BLaER1 treated with 17β-estradiol and CSF1 and Interleukin-3, amounts not matched to agents 10 nM and 100 nM (cell line): Measurements from ENCODE around the gene NHLRC2.
"Not testable (repeated sequence)": the region's sequence is repeated elsewhere in the genome, so short reads cannot be mapped to it uniquely, and the experiment has no call there.

Experiments
- H3K27ac ChIP-seq, 11 experiments: shearing (Covaris generic); formaldehyde crosslinking; 2 replicates each; pipeline ENCODE4 v1.8.1; 2022
- H3K27me3 ChIP-seq, 11 experiments: shearing (Covaris generic); formaldehyde crosslinking; 2 replicates each; pipeline ENCODE4 v1.8.1; 2022
- H3K36me3 ChIP-seq, 11 experiments: shearing (Covaris generic); formaldehyde crosslinking; 2 replicates each; pipeline ENCODE4 v1.8.1; 2022
- H3K4me1 ChIP-seq, 10 experiments: shearing (Covaris generic); formaldehyde crosslinking; 2 replicates each; pipeline ENCODE4 v1.8.1; 2022
- H3K4me2 ChIP-seq, 11 experiments: shearing (Covaris generic); formaldehyde crosslinking; 2 replicates each; pipeline ENCODE4 v1.8.1; 2022
- H3K4me3 ChIP-seq, 10 experiments: shearing (Covaris generic); formaldehyde crosslinking; 2 replicates each; pipeline ENCODE4 v1.8.1; 2022
- H3K9ac ChIP-seq, 11 experiments: shearing (Covaris generic); formaldehyde crosslinking; 2 replicates each; pipeline ENCODE4 v1.8.1; 2022
- H3K9me3 ChIP-seq, 11 experiments: shearing (Covaris generic); formaldehyde crosslinking; replicated peaks in 1 of 11; 2 replicates each; pipeline ENCODE4 v1.8.1; 2022
- H4K20me1 ChIP-seq, 11 experiments: shearing (Covaris generic); formaldehyde crosslinking; 2 replicates each; pipeline ENCODE4 v1.8.1; 2022
- Cebpa-rat ChIP-seq, 11 experiments: shearing (Covaris generic); IDR thresholded peaks; 2 replicates each; pipeline ENCODE4 v1.8.1; 2022

Gene NHLRC2

DNA sequence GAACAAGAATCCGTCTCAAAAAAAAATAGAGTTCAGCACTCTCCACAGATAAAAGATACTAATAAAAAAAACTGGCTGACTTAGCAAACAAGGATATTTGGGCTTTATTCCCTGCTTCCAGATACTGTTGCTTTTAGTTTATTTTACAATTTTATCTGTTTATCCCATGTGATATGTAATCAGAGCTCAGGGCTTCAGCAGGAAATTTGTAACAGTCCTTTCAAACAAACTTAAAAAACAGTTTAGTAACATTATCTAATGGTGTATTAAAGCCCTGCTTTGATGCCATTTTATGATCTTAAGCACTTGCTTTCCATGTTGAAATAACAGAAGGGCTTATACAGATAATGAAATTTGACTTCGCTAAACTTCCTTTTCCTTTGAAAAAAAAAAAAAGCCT is 28.7 kb upstream of the NHLRC2 start:
- H3K27ac ChIP-seq = no peak overlapping the region
- no peaks in the 10 kb centered on the region for H3K4me1 ChIP-seq
- no peak for TF ChIP-seq Cebpa-rat (IDR thresholded peaks at IDR 0.05)

GRCh38 chr10:113828567-113828966 is 25.9 kb upstream of the NHLRC2 start:
- H3K9ac ChIP-seq, H4K20me1 ChIP-seq, H3K27ac ChIP-seq, H3K4me1 ChIP-seq, H3K27me3 ChIP-seq, H3K36me3 ChIP-seq: not testable (repeated sequence)
- Histone ChIP-seq H3K4me2 (0 out of 22 replicates have a peak overlapping the region, but pooled peaks of 1 of the 11 experiments have one; percentile 1), H3K9me3 (peaks cover 13 to 50% (median 39%) of the 10 kb centered on the region in 11 experiments), H3K4me3 (peak overlapping the region in 1 of 10 experiments; percentile 10; a peak in 1 of 20 replicates)

More for the DNA sequence above, 28.7 kb upstream of the NHLRC2 start:
- Histone ChIP-seq H4K20me1 (no peaks in the 10 kb centered on the region), H3K9me3 (peaks cover 13 to 50% (median 39%) of the 10 kb centered on the region in 11 experiments), H3K4me2 (no peak overlapping the region), H3K27me3 (no peaks in the 10 kb centered on the region), H3K36me3 (no peaks in the 10 kb centered on the region), H3K9ac (no peak overlapping the region), H3K4me3 (no peak overlapping the region)

DNA sequence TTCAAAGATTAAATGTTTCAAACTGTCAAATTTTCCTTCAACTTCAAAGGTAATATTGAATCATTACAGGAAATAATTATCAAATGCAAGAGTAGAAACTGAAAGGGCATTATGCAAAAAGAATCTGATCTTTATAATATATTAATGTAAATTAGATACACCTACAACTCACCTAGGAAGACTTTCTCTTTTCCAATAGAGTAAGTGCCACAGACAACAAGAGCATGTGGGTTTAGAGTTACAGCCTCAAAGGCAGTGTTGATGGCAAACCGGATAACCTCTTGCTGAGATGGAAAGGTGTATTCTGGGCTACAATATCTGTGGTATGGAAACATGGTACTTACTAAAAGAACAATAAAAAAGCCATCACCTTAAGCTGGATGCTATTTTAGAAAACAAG is 12.3 kb upstream of the NHLRC2 start:
- Histone ChIP-seq H3K4me2 (no peak overlapping the region), H3K27ac (no peak overlapping the region), H3K9me3 (no peaks in the 10 kb centered on the region), H4K20me1 (no peaks in the 10 kb centered on the region), H3K4me3 (no peak overlapping the region), H3K27me3 (no peaks in the 10 kb centered on the region), H3K9ac (no peak overlapping the region), H3K4me1 (peaks cover 6 to 13% (median 9%) of the 10 kb centered on the region in 10 experiments; a peak in 19 of 20 replicates), H3K36me3 (peaks cover 0 to 31% (median 3%) of the 10 kb centered on the region in 11 experiments; a peak in 8 of 22 replicates)
- TF ChIP-seq Cebpa-rat (IDR thresholded peaks at IDR 0.05) = no peak

DNA sequence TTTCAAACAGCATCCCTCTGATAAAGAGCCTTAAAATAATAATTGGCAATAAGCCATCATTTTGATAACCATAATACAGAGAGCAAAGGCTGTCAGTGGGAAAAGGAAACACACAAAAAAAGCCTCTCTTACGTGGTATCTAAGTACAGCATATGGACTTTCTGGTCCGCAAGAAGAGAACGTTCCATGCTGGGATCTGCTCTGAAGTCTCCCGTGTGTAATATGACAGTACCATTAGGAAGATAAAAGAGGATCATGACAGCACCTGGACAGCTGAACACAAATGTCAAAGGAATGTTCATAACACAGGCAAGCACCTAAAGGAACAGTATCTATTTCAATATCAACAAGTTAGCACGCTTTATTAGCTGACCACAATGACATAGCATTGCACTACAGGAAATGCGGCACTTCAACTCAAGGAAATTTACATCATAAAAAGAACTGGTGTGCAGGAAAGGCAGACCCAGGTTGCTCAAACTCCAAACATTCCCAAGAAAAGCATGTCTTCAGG is 10.4 kb upstream of the NHLRC2 start:
- Histone ChIP-seq H3K4me1 (peaks cover 6 to 13% (median 9%) of the 10 kb centered on the region in 10 experiments; a peak in 19 of 20 replicates), H3K4me2 (peak overlapping the region; percentile 14 to 77 (median 42); a peak in 19 of 22 replicates), H4K20me1 (no peaks in the 10 kb centered on the region), H3K36me3 (peaks cover 0 to 31% (median 3%) of the 10 kb centered on the region in 11 experiments; a peak in 8 of 22 replicates), H3K27ac (no peak overlapping the region), H3K4me3 (no peak overlapping the region), H3K27me3 (no peaks in the 10 kb centered on the region), H3K9me3 (no peaks in the 10 kb centered on the region), H3K9ac (no peak overlapping the region)
- TF ChIP-seq Cebpa-rat (IDR thresholded peaks at IDR 0.05) = no peak

- Histone ChIP-seq H3K36me3 (peaks cover 0 to 15% (median 0%) of the 10 kb centered on the region in 11 experiments; a peak in 8 of 22 replicates), H3K27ac (no peak overlapping the region), H3K27me3 (no peaks in the 10 kb centered on the region), H3K4me2 (no peak overlapping the region), H3K4me1 (peaks cover 6 to 13% (median 9%) of the 10 kb centered on the region in 10 experiments; a peak in 19 of 20 replicates), H4K20me1 (no peaks in the 10 kb centered on the region), H3K9ac (no peak overlapping the region), H3K9me3 (no peaks in the 10 kb centered on the region), H3K4me3 (no peak overlapping the region)
- no peak for TF ChIP-seq Cebpa-rat (IDR thresholded peaks at IDR 0.05)
These were observed 8.4 kb upstream of the NHLRC2 start for GRCh38 chr10:113846036-113846435.

DNA sequence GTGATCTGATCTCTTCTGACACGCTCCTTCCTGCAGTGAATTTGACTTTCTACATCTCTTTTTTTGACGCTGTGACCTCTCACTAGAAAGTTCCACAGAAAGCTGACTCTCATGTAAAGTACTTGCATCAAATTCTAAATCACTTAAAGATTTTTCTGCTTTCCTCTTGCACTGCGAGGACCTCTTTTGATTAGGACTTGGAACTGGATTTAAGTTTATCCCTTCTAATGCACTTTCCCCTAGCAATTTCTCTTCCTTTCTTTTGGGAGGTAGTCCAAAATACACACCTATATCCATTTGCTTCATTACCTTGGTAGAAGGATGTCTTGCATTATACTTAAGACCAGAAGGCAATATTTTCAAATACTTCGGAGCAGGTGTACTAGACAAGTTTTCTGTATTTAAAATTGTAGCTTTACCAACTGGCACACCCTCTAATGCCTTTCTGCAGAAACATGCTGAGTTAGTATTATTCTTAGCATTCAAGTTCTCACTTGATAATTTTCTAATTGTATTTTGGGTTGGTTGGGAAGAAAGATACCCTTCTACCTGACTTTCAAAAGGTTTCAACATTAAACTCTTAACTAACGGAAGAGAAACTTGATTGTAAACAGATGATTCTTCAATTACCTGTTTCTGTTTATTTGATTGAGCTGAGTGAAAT is 5.2 kb upstream of the NHLRC2 start:
- Histone ChIP-seq H3K27ac (no peak overlapping the region), H3K4me3 (no peak overlapping the region), H4K20me1 (no peaks in the 10 kb centered on the region), H3K4me2 (no peak overlapping the region), H3K27me3 (no peaks in the 10 kb centered on the region), H3K36me3 (peaks cover 0 to 11% (median 0%) of the 10 kb centered on the region in 11 experiments; a peak in 6 of 22 replicates), H3K9me3 (no peaks in the 10 kb centered on the region), H3K4me1 (peaks cover 10 to 30% (median 18%) of the 10 kb centered on the region in 10 experiments), H3K9ac (no peak overlapping the region)
- TF ChIP-seq Cebpa-rat (IDR thresholded peaks at IDR 0.05) = no peak

GRCh38 chr10:113849946-113850345 is 4.5 kb upstream of the NHLRC2 start:
- Histone ChIP-seq H3K36me3 (peaks cover 0 to 10% (median 0%) of the 10 kb centered on the region in 11 experiments; a peak in 4 of 22 replicates), H3K4me2 (no peak overlapping the region), H3K27me3 (no peaks in the 10 kb centered on the region)

GRCh38 chr10:113853578-113854012 is 866 bp upstream of the NHLRC2 start:
- H3K4me2 ChIP-seq = peak overlapping the region; percentile 80 to 97 (median 90)
- H3K27me3 ChIP-seq = no peaks in the 10 kb centered on the region
- peaks cover 0 to 24% (median 0%) of the 10 kb centered on the region in 11 experiments; a peak in 4 of 22 replicates for H4K20me1 ChIP-seq
- H3K4me1 ChIP-seq = peaks cover 25 to 56% (median 39%) of the 10 kb centered on the region in 10 experiments
- no peak for TF ChIP-seq Cebpa-rat (IDR thresholded peaks at IDR 0.05)
- peaks cover 0 to 7% (median 3%) of the 10 kb centered on the region in 11 experiments; a peak in 19 of 22 replicates for H3K36me3 ChIP-seq
- no peaks in the 10 kb centered on the region for H3K9me3 ChIP-seq
- H3K27ac ChIP-seq = peak overlapping the region; percentile 94 to 99 (median 98); a peak in 21 of 22 replicates
- H3K4me3 ChIP-seq = peak overlapping the region; percentile 76 to 96 (median 86)
- H3K9ac ChIP-seq = peak overlapping the region; percentile 95 to 99 (median 97)

More at GRCh38 chr10:113849946-113850345, 4.5 kb upstream of the NHLRC2 start:
- H4K20me1 ChIP-seq = no peaks in the 10 kb centered on the region
- no peak overlapping the region for H3K4me3 ChIP-seq
- H3K27ac ChIP-seq = no peak overlapping the region
- H3K4me1 ChIP-seq = peaks cover 8 to 25% (median 14%) of the 10 kb centered on the region in 10 experiments
- H3K9ac ChIP-seq = no peak overlapping the region
- H3K9me3 ChIP-seq = no peaks in the 10 kb centered on the region
- no peak for TF ChIP-seq Cebpa-rat (IDR thresholded peaks at IDR 0.05)
